ENCODE measurements around the gene TBC1D5.
"Not testable (repeated sequence)": the region's sequence is repeated elsewhere in the genome, so short reads cannot be mapped to it uniquely, and the experiment has no call there.

TBC1D5 gene

DNA sequence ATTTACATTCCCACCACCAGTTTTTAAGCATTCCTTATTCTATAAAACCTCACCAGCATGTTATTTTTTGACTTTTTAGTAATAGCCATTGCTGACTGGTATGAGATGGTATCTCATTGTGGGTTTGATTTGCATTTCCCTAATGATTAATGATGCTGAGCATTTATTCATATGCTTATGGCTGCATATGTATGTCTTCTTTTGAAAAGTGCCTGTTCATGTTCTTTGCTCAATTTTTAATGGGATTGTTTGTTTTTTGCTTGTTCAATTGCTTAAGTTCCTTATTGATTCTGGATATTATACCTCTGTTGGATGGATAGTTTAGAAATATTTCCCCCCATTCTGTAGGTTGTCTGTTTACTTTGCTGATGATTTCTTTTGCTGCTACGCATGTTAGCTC, 16.1 kb downstream of the TBC1D5 start:
- Histone ChIP-seq H4K20me1 (ENCODE audit: insufficient read depth, low read length, poor library complexity, severe bottlenecking) (no peaks in the 10 kb centered on the region), H3K9me3 (ENCODE audit: insufficient read depth, low read depth, low read length) (peaks cover 22% of the 10 kb centered on the region), H3K27me3 (ENCODE audit: insufficient read depth, low read length, poor library complexity, severe bottlenecking) (no peaks in the 10 kb centered on the region), H3K79me2 (ENCODE audit: insufficient read depth, low read length) (peaks cover 61% of the 10 kb centered on the region), H3F3A (ENCODE audit: low read depth) (peaks cover 12% of the 10 kb centered on the region), H2AFZ (ENCODE audit: low read length) (no peak overlapping the region), H3K36me3 (ENCODE audit: insufficient read depth, low read length) (peaks cover 39% of the 10 kb centered on the region), H3K4me1 (ENCODE audit: insufficient read depth, low read length, poor library complexity, severe bottlenecking) (peaks cover 8% of the 10 kb centered on the region), H3K9ac (ENCODE audit: low read depth, low read length, poor library complexity, severe bottlenecking) (no peak overlapping the region), H3K4me3 (ENCODE audit: low read length, poor library complexity, severe bottlenecking) (no peak overlapping the region), H3K9me2 (replicated peaks; ENCODE audit: low read depth, low read length) (no peaks in the 10 kb centered on the region), H3K4me2 (ENCODE audit: low read depth, low read length, poor library complexity, severe bottlenecking) (no peak overlapping the region)
- TF ChIP-seq EZH2phosphoT487 (IDR thresholded peaks at IDR 0.05; ENCODE audit: borderline replicate concordance) = no peak
- TF ChIP-seq, protein P1, sequence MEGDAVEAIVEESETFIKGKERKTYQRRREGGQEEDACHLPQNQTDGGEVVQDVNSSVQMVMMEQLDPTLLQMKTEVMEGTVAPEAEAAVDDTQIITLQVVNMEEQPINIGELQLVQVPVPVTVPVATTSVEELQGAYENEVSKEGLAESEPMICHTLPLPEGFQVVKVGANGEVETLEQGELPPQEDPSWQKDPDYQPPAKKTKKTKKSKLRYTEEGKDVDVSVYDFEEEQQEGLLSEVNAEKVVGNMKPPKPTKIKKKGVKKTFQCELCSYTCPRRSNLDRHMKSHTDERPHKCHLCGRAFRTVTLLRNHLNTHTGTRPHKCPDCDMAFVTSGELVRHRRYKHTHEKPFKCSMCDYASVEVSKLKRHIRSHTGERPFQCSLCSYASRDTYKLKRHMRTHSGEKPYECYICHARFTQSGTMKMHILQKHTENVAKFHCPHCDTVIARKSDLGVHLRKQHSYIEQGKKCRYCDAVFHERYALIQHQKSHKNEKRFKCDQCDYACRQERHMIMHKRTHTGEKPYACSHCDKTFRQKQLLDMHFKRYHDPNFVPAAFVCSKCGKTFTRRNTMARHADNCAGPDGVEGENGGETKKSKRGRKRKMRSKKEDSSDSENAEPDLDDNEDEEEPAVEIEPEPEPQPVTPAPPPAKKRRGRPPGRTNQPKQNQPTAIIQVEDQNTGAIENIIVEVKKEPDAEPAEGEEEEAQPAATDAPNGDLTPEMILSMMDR (conservative IDR thresholded peaks at IDR 0.05; ENCODE audit: low read length) = no peak

DNA sequence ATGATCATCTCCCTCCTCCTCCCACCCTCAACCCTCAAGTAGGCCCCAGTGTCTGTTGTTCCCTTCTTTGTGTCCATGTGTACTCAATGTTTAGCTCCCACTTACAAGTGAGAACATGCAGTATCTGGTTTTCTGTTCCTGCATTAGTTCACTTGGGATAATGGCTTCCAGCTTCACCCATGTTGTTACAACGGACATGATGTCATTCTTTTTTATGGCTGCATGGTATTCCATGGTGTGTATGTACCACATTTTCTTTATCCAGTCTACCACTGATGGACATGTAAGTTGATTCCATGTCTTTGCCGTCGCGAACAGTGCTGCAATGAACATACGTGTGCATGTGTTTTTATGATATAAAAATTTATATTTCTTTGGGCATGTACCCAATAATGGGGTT, 16.6 kb downstream of the TBC1D5 start:
- not testable (repeated sequence) for H2AFZ ChIP-seq (ENCODE audit: low read length); H3K4me3 ChIP-seq (ENCODE audit: low read length, poor library complexity, severe bottlenecking); H3K4me2 ChIP-seq (ENCODE audit: low read depth, low read length, poor library complexity, severe bottlenecking); H3K9me2 ChIP-seq (replicated peaks; ENCODE audit: low read depth, low read length); H3K4me1 ChIP-seq (ENCODE audit: insufficient read depth, low read length, poor library complexity, severe bottlenecking); H3K9ac ChIP-seq (ENCODE audit: low read depth, low read length, poor library complexity, severe bottlenecking); H3F3A ChIP-seq (ENCODE audit: low read depth); H3K27me3 ChIP-seq (ENCODE audit: insufficient read depth, low read length, poor library complexity, severe bottlenecking); H4K20me1 ChIP-seq (ENCODE audit: insufficient read depth, low read length, poor library complexity, severe bottlenecking)
- Histone ChIP-seq H3K79me2 (ENCODE audit: insufficient read depth, low read length) (peaks cover 62% of the 10 kb centered on the region), H3K9me3 (ENCODE audit: insufficient read depth, low read depth, low read length) (peaks cover 21% of the 10 kb centered on the region), H3K36me3 (ENCODE audit: insufficient read depth, low read length) (peaks cover 39% of the 10 kb centered on the region)

DNA sequence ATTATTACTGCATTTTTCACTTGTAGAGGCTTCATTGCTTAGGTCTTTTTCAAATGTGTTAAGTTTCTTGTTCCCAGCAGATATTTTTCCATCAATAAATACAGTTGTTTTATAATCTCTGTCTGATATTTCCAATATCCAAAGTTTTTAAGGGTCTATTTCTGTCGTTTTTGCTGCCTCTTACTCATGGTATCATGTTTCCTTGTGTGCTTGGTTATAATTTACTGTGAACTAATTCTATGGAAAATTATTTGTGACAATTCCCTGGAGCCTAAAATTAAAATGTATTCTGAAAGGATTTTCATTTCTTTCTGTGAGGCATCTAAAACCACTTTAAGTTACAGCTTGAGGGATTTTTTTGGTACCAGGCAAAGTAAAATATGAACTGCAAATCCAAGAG, 17.5 kb downstream of the TBC1D5 start:
- peaks cover 69% of the 10 kb centered on the region for H3K79me2 ChIP-seq (ENCODE audit: insufficient read depth, low read length)

DNA sequence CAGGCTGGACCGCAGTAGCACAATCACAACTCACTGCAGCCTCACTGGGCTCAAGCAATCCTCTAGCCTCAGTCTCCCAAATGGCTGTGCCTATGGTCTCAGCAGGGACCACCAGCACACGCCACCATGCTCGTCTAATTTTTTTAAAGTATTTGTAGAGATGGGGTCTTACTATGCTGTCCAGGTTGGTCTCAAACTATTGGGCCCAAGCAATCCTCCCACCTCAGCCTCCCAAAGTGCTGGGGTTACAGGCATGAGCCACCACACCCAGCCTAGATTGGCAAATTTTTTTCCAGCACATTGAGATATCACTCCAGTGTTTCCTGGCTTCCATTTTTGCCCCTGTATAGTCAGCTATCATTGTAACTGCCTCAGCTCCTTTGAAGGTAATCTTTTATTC, 18.3 kb downstream of the TBC1D5 start:
- Histone ChIP-seq H3K9me3 (ENCODE audit: insufficient read depth, low read depth, low read length) (peaks cover 21% of the 10 kb centered on the region), H3K9me2 (replicated peaks; ENCODE audit: low read depth, low read length) (no peaks in the 10 kb centered on the region), H3K36me3 (ENCODE audit: insufficient read depth, low read length) (peaks cover 34% of the 10 kb centered on the region), H3K79me2 (ENCODE audit: insufficient read depth, low read length) (peaks cover 73% of the 10 kb centered on the region), H3F3A (ENCODE audit: low read depth) (no peaks in the 10 kb centered on the region), H3K4me2 (ENCODE audit: low read depth, low read length, poor library complexity, severe bottlenecking) (no peak overlapping the region), H3K9ac (ENCODE audit: low read depth, low read length, poor library complexity, severe bottlenecking) (no peak overlapping the region), H2AFZ (ENCODE audit: low read length) (no peak overlapping the region), H3K27me3 (ENCODE audit: insufficient read depth, low read length, poor library complexity, severe bottlenecking) (no peaks in the 10 kb centered on the region), H3K4me3 (ENCODE audit: low read length, poor library complexity, severe bottlenecking) (no peak overlapping the region), H4K20me1 (ENCODE audit: insufficient read depth, low read length, poor library complexity, severe bottlenecking) (no peaks in the 10 kb centered on the region), H3K4me1 (ENCODE audit: insufficient read depth, low read length, poor library complexity, severe bottlenecking) (no peaks in the 10 kb centered on the region)
- TF ChIP-seq, protein P1 (conservative IDR thresholded peaks at IDR 0.05; ENCODE audit: low read length) = no peak
- no peak for TF ChIP-seq EZH2phosphoT487 (IDR thresholded peaks at IDR 0.05; ENCODE audit: borderline replicate concordance)

More for the DNA sequence above, 17.5 kb downstream of the TBC1D5 start:
- peaks cover 39% of the 10 kb centered on the region for H3K36me3 ChIP-seq (ENCODE audit: insufficient read depth, low read length)
- H3K4me1 ChIP-seq (ENCODE audit: insufficient read depth, low read length, poor library complexity, severe bottlenecking) = peaks cover 3% of the 10 kb centered on the region
- H2AFZ ChIP-seq (ENCODE audit: low read length) = no peak overlapping the region
- H3K27me3 ChIP-seq (ENCODE audit: insufficient read depth, low read length, poor library complexity, severe bottlenecking) = no peaks in the 10 kb centered on the region
- TF ChIP-seq EZH2phosphoT487 (IDR thresholded peaks at IDR 0.05; ENCODE audit: borderline replicate concordance) = no peak
- TF ChIP-seq, protein P1 (conservative IDR thresholded peaks at IDR 0.05; ENCODE audit: low read length) = no peak
- no peak overlapping the region for H3K4me3 ChIP-seq (ENCODE audit: low read length, poor library complexity, severe bottlenecking)
- no peaks in the 10 kb centered on the region for H3K9me2 ChIP-seq (replicated peaks; ENCODE audit: low read depth, low read length)
- H3K9ac ChIP-seq (ENCODE audit: low read depth, low read length, poor library complexity, severe bottlenecking) = no peak overlapping the region
- no peaks in the 10 kb centered on the region for H4K20me1 ChIP-seq (ENCODE audit: insufficient read depth, low read length, poor library complexity, severe bottlenecking)
- H3F3A ChIP-seq (ENCODE audit: low read depth) = 0 out of 2 replicates have a peak, but pooled peaks cover under 1% of the 10 kb centered on the region
- no peak overlapping the region for H3K4me2 ChIP-seq (ENCODE audit: low read depth, low read length, poor library complexity, severe bottlenecking)
- H3K9me3 ChIP-seq (ENCODE audit: insufficient read depth, low read depth, low read length) = peaks cover 21% of the 10 kb centered on the region

Data from Loucy (cell line).